GM12872 (cell line): ENCODE measurements around the gene JADE2.

ENCODE experiments used
- CTCF ChIP-seq: IDR thresholded peaks from 3 replicates; pipeline ENCODE4 v1.5.1; 2011; ENCODE audit warnings: low read depth, mild to moderate bottlenecking, low read length, moderate library complexity; ENCODE audit not compliant: insufficient read depth

The JADE2 gene

GRCh38 chr5:134572811-134573210 is 47.3 kb downstream of the JADE2 start:
- TF ChIP-seq CTCF = no peak

GRCh38 chr5:134574521-134574920 is 49.1 kb downstream of the JADE2 start:
- TF ChIP-seq CTCF = no peak

- no peak for TF ChIP-seq CTCF
Observed at GRCh38 chr5:134575316-134575715, 49.8 kb downstream of the JADE2 start.

GRCh38 chr5:134576386-134577021 is 51.0 kb downstream of the JADE2 start:
- no peak for TF ChIP-seq CTCF

- TF ChIP-seq CTCF = no peak
Observed at GRCh38 chr5:134577022-134577795, 51.7 kb downstream of the JADE2 start.

GRCh38 chr5:134577796-134578577 is 52.5 kb downstream of the JADE2 start:
- peak; percentile 89 for TF ChIP-seq CTCF

GRCh38 chr5:134578578-134579283 is 53.3 kb downstream of the JADE2 start:
- no peak for TF ChIP-seq CTCF
